ENCODE data around the gene ARID4B. TPM values are rescaled to one million over a fixed set of nuclear protein-coding genes. Genes with fewer than 3 reads are reported as not detected.
"Not testable (repeated sequence)": the region's sequence is repeated elsewhere in the genome, so short reads cannot be mapped to it uniquely, and the experiment has no call there.

ARID4B gene
- total and polyA plus RNA-seq, 9 donors, result 19.6 to 52.0 (median 40.6) TPM

- TF ChIP-seq POLR2A (IDR thresholded peaks at IDR 0.05), result no peak
- TF ChIP-seq EP300 (IDR thresholded peaks at IDR 0.05), result no peak
- no peak for TF ChIP-seq CTCF (IDR thresholded peaks at IDR 0.05)
- H3K9me3 ChIP-seq, result no peaks in the 10 kb centered on the region
- DNase-seq, result no peak
- no peaks in the 10 kb centered on the region for H3K36me3 ChIP-seq
- WGBS, 3 donors, result 94 to 97% (median 97%) methylated on average over 3 of the region's 3 CpGs
- no peak overlapping the region for H3K27ac ChIP-seq
- intact Hi-C loops (cut with DNase I), result no loop called here
- H3K4me3 ChIP-seq, result no peak overlapping the region
- H3K27me3 ChIP-seq, result no peaks in the 10 kb centered on the region
- H3K4me1 ChIP-seq (ENCODE audit: insufficient read depth), result no peaks in the 10 kb centered on the region
Measured at GRCh38 chr1:235221653-235222375, 106.2 kb downstream of the ARID4B start.

- H3K9me3 ChIP-seq, result no peaks in the 10 kb centered on the region
- H3K27ac ChIP-seq, result no peak overlapping the region
- no peaks in the 10 kb centered on the region for H3K36me3 ChIP-seq
- no peaks in the 10 kb centered on the region for H3K4me1 ChIP-seq (ENCODE audit: insufficient read depth)
- no peak overlapping the region for H3K4me3 ChIP-seq
- TF ChIP-seq CTCF (IDR thresholded peaks at IDR 0.05), result no peak
- TF ChIP-seq POLR2A (IDR thresholded peaks at IDR 0.05), result no peak
- TF ChIP-seq EP300 (IDR thresholded peaks at IDR 0.05), result no peak
- intact Hi-C loops (cut with DNase I), result no loop called here
- DNase-seq, result no peak
- WGBS, 3 donors, result 96 to 100% (median 97%) methylated on average over 1 of the region's 1 CpG
- H3K27me3 ChIP-seq, result no peaks in the 10 kb centered on the region
Measured at GRCh38 chr1:235215453-235215852, 112.5 kb downstream of the ARID4B start.

GRCh38 chr1:235214962-235215361 is 113.0 kb downstream of the ARID4B start:
- DNase-seq, result not testable (repeated sequence)
- 93 to 96% (median 96%) methylated on average over 2 of the region's 2 CpGs for WGBS, 3 donors

GRCh38 chr1:235213752-235214151 is 114.2 kb downstream of the ARID4B start:
- no peak for DNase-seq
- H3K27ac ChIP-seq, result no peak overlapping the region
- H3K4me3 ChIP-seq, result no peak overlapping the region
- H3K9me3 ChIP-seq, result no peaks in the 10 kb centered on the region
- 87 to 92% (median 89%) methylated on average over 6 of the region's 6 CpGs for WGBS, 3 donors
- intact Hi-C loops (cut with DNase I), result no loop called here
- no peaks in the 10 kb centered on the region for H3K36me3 ChIP-seq
- H3K4me1 ChIP-seq (ENCODE audit: insufficient read depth), result no peaks in the 10 kb centered on the region
- no peaks in the 10 kb centered on the region for H3K27me3 ChIP-seq
- no peak for TF ChIP-seq EP300 (IDR thresholded peaks at IDR 0.05)
- TF ChIP-seq CTCF (IDR thresholded peaks at IDR 0.05), result no peak
- TF ChIP-seq POLR2A (IDR thresholded peaks at IDR 0.05), result no peak

More at GRCh38 chr1:235214962-235215361, 113.0 kb downstream of the ARID4B start:
- H3K4me1 ChIP-seq (ENCODE audit: insufficient read depth); intact Hi-C loops (cut with DNase I); H3K27me3 ChIP-seq; H3K27ac ChIP-seq; H3K9me3 ChIP-seq; H3K4me3 ChIP-seq; H3K36me3 ChIP-seq: not testable (repeated sequence)

- Histone ChIP-seq H3K9me3 (no peaks in the 10 kb centered on the region), H3K4me3 (no peak overlapping the region), H3K27ac (no peak overlapping the region), H3K27me3 (no peaks in the 10 kb centered on the region), H3K4me1 (ENCODE audit: insufficient read depth) (no peaks in the 10 kb centered on the region), H3K36me3 (no peaks in the 10 kb centered on the region)
- no peak for DNase-seq
- WGBS, 3 donors, result 87 to 90% (median 89%) methylated on average over 3 of the region's 3 CpGs
- TF ChIP-seq POLR2A (IDR thresholded peaks at IDR 0.05) (no peak), EP300 (IDR thresholded peaks at IDR 0.05) (no peak), CTCF (IDR thresholded peaks at IDR 0.05) (no peak)
- intact Hi-C loops (cut with DNase I), result no loop called here
Measured at GRCh38 chr1:235211517-235211916, 116.5 kb downstream of the ARID4B start.
